Activated B cell treated with CpG ODN at 0.5 μM for 24 hours (primary cell): ENCODE measurements around the gene RPAP3. TPM values are rescaled to one million over a fixed set of nuclear protein-coding genes. Genes with fewer than 3 reads are reported as not detected.

Source experiments
- ATAC-seq: fragments of 200-7000 bp; cut with Tn5 transposase; one replicate; pipeline ENCODE4 v1.10.0; 2021; ENCODE audit warnings: low read depth, mild to moderate bottlenecking, moderate library complexity
- CTCF ChIA-PET: fragments of 350-600 bp; sonication (Branson Sonifier 250); formaldehyde crosslinking; loops from one replicate; lab custom pipeline; 2021; ENCODE audit warnings: antibody characterized with exemption; lab: Charles Lee
- POLR2A ChIA-PET: fragments of 350-600 bp; sonication (Branson Sonifier 250); formaldehyde crosslinking; loops from one replicate; lab custom pipeline; 2021; ENCODE audit warnings: antibody characterized with exemption; lab: Charles Lee
- DNase-seq: peaks from one replicate; pipeline ENCODE4 v3.0.0; 2022
- H3K27ac Mint-ChIP-seq: one replicate; pipeline ENCODE4 v1.8.0; 2020; ENCODE audit warnings: mixed read lengths
- H3K27me3 Mint-ChIP-seq: one replicate; pipeline ENCODE4 v1.8.0; 2021; ENCODE audit warnings: mixed read lengths
- H3K36me3 Mint-ChIP-seq: one replicate; pipeline ENCODE4 v1.8.0; 2021; ENCODE audit warnings: low read depth, mixed read lengths
- H3K4me1 Mint-ChIP-seq: one replicate; pipeline ENCODE4 v1.8.0; 2021; ENCODE audit warnings: mixed read lengths
- H3K4me3 Mint-ChIP-seq: one replicate; pipeline ENCODE4 v1.8.0; 2020; ENCODE audit warnings: mild to moderate bottlenecking, mixed read lengths
- H3K9me3 Mint-ChIP-seq: one replicate; pipeline ENCODE4 v1.8.0; 2020; ENCODE audit warnings: mixed read lengths
- intact Hi-C: fragments of 100-400 bp; cut with micrococcal nuclease; formaldehyde crosslinking; loops from one replicate; pipeline ENCODE4 v1.15.1; 2024
- total RNA-seq: library from RNA; stranded (reverse); gene quantifications from 2 replicates; pipeline ENCODE4 v1.2.3, GENCODE V29; 2022
- TF ChIP-seq, protein P1 (sequence below): fragments of 200-600 bp; IDR thresholded peaks from one replicate; pipeline ENCODE4 v1.8.0; 2022; ENCODE audit warnings: antibody characterized with exemption, mild to moderate bottlenecking

Gene RPAP3
- total RNA-seq, 1 donor from 2014 or later = 60.5 TPM

DNA sequence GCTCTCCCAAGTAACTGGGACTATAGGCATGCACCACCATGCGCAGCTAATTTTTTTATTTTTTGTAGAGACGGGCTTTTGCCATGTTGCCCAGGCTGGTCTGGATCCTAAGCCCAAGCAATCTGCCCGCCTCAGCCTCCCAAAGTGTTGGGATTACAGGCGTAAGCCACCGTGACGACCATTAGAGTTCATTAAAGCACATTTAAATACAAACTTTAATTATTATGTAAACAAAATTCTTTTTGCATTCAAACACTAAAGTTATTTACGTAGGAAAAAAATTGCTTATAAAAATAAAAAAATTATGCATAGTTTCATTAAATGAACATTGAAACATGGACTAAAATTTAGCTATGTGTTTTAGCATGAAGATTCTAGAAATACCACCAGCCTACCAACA lies 7.2 kb downstream of the RPAP3 start:
- Mint-ChIP-seq H3K27ac (no peak overlapping the region), H3K9me3 (no peaks in the 10 kb centered on the region), H3K27me3 (no peaks in the 10 kb centered on the region), H3K4me3 (no peak overlapping the region), H3K4me1 (peaks cover 50% of the 10 kb centered on the region), H3K36me3 (peaks cover 65% of the 10 kb centered on the region)
- TF ChIP-seq, protein P1, sequence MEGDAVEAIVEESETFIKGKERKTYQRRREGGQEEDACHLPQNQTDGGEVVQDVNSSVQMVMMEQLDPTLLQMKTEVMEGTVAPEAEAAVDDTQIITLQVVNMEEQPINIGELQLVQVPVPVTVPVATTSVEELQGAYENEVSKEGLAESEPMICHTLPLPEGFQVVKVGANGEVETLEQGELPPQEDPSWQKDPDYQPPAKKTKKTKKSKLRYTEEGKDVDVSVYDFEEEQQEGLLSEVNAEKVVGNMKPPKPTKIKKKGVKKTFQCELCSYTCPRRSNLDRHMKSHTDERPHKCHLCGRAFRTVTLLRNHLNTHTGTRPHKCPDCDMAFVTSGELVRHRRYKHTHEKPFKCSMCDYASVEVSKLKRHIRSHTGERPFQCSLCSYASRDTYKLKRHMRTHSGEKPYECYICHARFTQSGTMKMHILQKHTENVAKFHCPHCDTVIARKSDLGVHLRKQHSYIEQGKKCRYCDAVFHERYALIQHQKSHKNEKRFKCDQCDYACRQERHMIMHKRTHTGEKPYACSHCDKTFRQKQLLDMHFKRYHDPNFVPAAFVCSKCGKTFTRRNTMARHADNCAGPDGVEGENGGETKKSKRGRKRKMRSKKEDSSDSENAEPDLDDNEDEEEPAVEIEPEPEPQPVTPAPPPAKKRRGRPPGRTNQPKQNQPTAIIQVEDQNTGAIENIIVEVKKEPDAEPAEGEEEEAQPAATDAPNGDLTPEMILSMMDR = no peak
- DNase-seq (no peak), ATAC-seq (no peak)
- POLR2A ChIA-PET = interaction anchor here (0.8 kb wide), 1 partner anchor 114 kb away, joined by 3 read pairs; no protein-coding TSS in a partner anchor
- intact Hi-C loops = no loop called here
- CTCF ChIA-PET = interaction anchor here (0.6 to 1.6 kb wide), 8 partner anchors 16 to 666 kb away, joined by 3 to 4 read pairs (median 3); no protein-coding TSS in a partner anchor

DNA sequence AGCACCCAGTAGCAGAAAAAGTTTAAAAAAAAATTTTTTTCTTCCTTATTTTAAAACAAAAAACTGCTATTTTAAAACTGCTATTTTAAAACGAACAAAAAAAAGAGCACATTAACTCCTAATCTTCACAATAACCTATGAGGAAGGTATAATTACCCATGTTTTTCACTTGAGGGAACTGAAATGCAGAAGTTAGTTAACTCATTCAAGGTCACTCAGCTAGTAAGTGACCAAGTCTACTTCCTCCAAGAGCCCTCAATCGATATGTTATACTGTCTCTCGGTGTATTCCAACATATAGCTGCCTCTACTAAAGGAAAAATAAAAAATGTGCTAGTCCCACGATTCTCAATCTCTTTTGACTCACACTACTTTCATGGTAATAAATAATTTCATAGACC lies 7.8 kb downstream of the RPAP3 start:
- no peak for DNase-seq
- peaks cover 44% of the 10 kb centered on the region for H3K4me1 Mint-ChIP-seq

DNA sequence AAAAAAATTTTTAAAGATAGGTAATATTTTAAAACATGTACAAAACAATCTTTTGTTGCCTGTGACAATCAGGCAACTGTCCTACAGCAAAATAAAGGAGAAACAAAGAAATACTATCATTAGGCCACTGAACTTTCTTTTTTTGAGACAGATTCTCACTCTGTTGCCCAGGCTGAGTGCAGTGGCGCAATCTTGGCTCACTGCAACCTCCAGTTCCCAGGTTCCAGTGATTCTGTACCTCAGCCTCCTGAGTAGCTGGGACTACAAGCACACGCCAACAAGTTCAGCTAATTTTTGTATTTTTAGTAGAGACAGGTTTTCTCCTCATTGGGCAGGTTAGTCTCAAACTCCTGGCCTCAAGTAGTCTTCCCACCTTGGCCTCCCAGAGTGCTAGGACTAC lies 16.6 kb downstream of the RPAP3 start:
- H3K4me3 Mint-ChIP-seq = no peak overlapping the region
- no peak for DNase-seq
- CTCF ChIA-PET = no interaction called here
- no peaks in the 10 kb centered on the region for H3K9me3 Mint-ChIP-seq
- no peaks in the 10 kb centered on the region for H3K27me3 Mint-ChIP-seq
- peaks cover 4% of the 10 kb centered on the region for H3K4me1 Mint-ChIP-seq
- POLR2A ChIA-PET = no interaction called here
- intact Hi-C loops = loop anchor here (5.0 to 10.0 kb wide), 2 partner anchors 292 to 1014 kb away; no protein-coding TSS in a partner anchor
- no peak overlapping the region for H3K27ac Mint-ChIP-seq
- H3K36me3 Mint-ChIP-seq = peaks cover 65% of the 10 kb centered on the region
- TF ChIP-seq, protein P1 = no peak
- ATAC-seq = no peak

More for the DNA sequence above, 7.8 kb downstream of the RPAP3 start:
- intact Hi-C loops = no loop called here
- Mint-ChIP-seq H3K27ac (peak overlapping the region; percentile 41), H3K9me3 (no peaks in the 10 kb centered on the region), H3K36me3 (peaks cover 71% of the 10 kb centered on the region), H3K27me3 (no peaks in the 10 kb centered on the region), H3K4me3 (peak overlapping the region; percentile 32)
- ChIA-PET POLR2A (interaction anchor here (0.8 kb wide), 1 partner anchor 115 kb away, joined by 3 read pairs; no protein-coding TSS in a partner anchor), CTCF (interaction anchor here (1.0 to 1.6 kb wide), 5 partner anchors 17 to 665 kb away, joined by 3 to 4 read pairs (median 3); no protein-coding TSS in a partner anchor)
- TF ChIP-seq, protein P1 = no peak
- peak; percentile 68 for ATAC-seq

DNA sequence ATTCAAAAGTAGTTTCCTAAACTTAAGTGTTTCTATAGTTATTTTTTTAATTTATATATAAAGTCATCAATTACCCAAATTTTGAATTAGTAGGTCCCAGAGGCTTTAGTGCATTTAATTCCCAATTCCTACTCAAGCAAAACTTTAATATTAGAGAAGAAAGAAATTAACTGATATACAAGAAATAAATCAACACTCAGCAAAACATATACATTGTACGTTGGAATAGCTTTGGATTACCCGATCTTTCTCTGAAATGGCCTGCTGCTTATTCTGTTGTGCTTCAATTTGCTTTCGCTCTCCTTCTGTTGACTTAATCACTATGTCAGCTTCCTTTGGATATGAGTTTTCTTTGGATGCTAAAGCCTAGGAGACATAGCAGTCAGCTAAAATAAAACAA lies 18.2 kb downstream of the RPAP3 start:
- ChIA-PET POLR2A (no interaction called here), CTCF (interaction anchor here (1.1 to 4.9 kb wide), 7 partner anchors 36 to 1563 kb away, joined by 3 to 56 read pairs (median 5); no protein-coding TSS in a partner anchor)
- peaks cover 62% of the 10 kb centered on the region for H3K36me3 Mint-ChIP-seq

More for the DNA sequence above, 18.2 kb downstream of the RPAP3 start:
- H3K4me1 Mint-ChIP-seq = peaks cover 4% of the 10 kb centered on the region
- ATAC-seq (no peak), DNase-seq (no peak)
- no peak overlapping the region for H3K4me3 Mint-ChIP-seq
- no peaks in the 10 kb centered on the region for H3K27me3 Mint-ChIP-seq
- H3K27ac Mint-ChIP-seq = no peak overlapping the region
- TF ChIP-seq, protein P1 = no peak
- no peaks in the 10 kb centered on the region for H3K9me3 Mint-ChIP-seq
- intact Hi-C loops = loop anchor here (5.0 to 10.0 kb wide), 2 partner anchors 290 to 1013 kb away; no protein-coding TSS in a partner anchor
